Activated CD4-positive, CD25-positive, alpha-beta regulatory T cell treated with anti-CD3 and anti-CD28 coated beads, Interleukin-2, amount 50 U/mL, for 16 hours (primary cell): Measurements from ENCODE around the gene CNGA4.
"Not testable (repeated sequence)": the region's sequence is repeated elsewhere in the genome, so short reads cannot be mapped to it uniquely, and the experiment has no call there.

ENCODE experiments used
- DNase-seq: peaks from one replicate; pipeline ENCODE4 v3.0.0-alpha.2; 2020; ENCODE audit warnings: low read depth, low spot score

The CNGA4 gene

DNA sequence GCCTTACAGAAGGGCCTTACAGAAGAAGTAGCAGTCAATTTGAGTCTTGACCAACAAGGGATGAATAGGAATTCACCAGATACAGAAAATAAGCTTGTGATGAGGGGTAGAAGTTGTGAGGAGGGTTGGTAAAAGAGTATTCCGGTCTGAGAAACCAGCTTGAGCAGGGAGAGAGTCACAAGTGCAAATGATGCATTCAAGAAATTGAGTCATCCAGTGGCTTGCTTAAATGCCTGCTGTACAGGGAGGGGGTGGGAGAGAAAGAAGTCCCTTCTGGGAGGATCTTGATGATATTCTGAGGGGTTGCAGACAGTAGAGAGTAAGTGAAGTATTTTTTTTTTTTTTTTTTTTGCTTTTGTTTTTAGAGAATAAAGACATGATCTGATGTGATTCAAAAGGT lies 29.9 kb downstream of the CNGA4 start:
- DNase-seq: no peak

DNA sequence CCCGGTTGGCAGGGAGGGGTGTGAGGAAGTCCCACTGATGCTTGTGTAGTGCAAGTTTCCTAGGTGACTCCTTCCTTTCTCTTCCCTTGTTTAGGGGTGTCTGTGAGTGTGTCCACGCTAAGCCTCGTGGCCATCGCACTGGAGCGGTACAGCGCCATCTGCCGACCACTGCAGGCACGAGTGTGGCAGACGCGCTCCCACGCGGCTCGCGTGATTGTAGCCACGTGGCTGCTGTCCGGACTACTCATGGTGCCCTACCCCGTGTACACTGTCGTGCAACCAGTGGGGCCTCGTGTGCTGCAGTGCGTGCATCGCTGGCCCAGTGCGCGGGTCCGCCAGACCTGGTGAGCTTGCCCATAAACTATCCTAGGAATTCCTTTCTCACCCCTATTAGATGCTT lies 31.1 kb downstream of the CNGA4 start:
- no peak for DNase-seq

DNA sequence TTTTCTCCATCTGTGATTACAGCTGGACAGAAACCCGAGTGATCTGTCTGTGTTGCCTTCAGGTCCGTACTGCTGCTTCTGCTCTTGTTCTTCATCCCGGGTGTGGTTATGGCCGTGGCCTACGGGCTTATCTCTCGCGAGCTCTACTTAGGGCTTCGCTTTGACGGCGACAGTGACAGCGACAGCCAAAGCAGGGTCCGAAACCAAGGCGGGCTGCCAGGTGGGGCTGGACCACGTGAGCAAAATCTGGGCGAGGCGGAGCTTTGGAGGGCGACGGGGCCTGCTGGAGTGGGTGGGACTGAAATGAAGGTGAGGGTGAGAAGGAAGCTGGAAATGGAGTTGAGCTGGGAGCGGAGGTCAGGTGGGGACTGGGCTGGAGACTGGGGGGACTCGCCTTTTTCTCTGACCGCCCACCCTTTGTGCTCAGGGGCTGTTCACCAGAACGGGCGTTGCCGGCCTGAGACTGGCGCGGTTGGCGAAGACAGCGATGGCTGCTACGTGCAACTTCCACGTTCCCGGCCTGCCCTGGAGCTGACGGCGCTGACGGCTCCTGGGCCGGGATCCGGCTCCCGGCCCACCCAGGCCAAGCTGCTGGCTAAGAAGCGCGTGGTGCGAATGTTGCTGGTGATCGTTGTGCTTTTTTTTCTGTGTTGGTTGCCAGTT lies 31.8 kb downstream of the CNGA4 start:
- no peak for DNase-seq

DNA sequence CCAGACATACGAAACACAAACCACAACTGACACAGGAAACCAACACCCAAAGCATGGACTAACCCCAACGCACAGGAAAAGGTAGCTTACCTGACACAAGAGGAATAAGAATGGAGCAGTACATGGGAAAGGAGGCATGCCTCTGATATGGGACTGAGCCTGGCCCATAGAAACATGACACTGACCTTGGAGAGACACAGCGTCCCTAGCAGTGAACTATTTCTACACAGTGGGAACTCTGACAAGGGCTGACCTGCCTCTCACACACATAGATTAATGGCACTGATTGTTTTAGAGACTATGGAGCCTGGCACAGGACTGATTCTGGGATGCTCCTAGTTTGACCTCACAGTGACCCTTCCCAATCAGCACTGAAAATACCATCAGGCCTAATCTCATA lies 32.7 kb downstream of the CNGA4 start:
- no peak for DNase-seq

DNA sequence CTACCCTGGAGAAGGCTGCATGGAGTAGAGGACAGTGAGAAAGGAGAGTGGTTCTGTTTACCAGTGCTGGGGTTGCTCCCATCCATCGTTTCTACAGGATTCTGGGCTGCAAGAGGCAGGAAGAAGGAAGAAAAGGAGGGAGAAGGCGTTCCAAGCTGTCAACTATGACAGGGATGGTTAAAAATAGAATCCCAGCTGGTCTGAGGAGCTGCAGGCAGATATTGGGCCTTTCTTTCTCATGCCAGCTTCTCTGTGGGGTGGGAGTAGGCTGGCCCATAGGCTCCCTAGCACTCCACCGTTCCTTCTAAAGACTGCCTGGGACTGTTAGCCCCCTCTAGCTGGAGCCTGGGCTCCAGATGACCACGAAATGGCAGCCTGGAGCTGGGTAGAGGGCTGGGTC lies 34.3 kb downstream of the CNGA4 start:
- no peak for DNase-seq

DNA sequence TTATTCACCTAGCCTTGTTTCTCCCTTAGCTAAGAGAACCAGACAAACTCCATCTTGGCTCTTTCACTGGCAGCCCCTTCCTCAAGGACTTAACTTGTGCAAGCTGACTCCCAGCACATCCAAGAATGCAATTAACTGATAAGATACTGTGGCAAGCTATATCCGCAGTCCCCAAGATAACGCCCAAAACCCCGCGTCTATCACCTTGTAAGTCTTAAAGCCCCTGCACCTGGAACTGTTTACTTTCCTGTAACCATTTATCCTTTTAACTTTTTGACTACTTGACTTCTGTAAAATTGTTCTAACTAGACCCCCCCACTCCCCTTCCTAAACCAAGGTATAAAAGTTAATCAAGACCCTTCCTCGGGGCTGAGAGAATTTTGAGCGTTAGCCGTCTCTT lies 41.9 kb downstream of the CNGA4 start:
- DNase-seq: not testable (repeated sequence)

DNA sequence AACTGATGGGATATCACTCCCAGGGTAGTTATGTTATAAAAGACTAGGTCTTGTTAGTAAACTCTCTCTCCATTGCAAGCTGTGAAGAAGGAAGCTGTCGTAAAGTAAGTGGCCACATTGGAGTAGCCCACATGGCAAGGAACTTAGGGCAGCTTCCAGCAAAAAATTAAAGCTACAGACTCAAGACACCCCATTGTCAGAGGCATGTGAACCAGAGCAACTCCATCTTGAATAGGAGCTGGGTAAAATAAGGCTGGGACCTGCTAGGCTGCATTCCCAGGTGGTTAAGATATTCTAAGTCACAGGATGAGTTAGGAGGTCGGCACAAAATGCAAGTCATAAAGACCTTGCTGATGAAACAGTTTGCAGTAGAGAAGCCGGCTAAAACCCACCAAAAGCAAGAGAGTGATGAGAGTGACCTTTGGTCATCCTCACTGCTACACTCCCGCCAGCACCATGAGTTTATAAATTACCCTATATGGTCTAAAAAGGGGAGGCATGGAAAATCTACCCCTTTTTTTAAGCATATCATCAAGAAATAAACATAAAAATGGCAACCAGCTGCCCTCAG lies 44.6 kb downstream of the CNGA4 start:
- no peak for DNase-seq

DNA sequence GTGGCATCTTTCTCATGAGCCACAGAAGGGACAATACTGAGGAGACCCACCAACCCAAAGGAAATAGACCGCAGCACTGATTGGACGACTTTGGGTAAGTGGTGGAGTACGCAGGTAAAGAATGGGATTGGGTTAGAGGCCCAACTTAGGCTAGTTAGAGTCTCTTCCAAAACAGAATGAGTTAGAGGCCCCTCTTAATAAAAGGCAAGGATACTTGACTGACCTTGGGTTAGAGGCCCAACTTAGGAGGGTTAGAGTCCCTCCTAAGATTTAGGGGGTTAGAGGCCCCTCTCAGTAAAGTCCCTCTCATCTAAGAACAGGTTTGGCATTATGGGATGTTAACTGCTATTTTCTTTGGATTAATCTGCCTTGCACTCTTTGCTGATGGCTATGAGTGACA lies 45.4 kb downstream of the CNGA4 start:
- no peak for DNase-seq

DNA sequence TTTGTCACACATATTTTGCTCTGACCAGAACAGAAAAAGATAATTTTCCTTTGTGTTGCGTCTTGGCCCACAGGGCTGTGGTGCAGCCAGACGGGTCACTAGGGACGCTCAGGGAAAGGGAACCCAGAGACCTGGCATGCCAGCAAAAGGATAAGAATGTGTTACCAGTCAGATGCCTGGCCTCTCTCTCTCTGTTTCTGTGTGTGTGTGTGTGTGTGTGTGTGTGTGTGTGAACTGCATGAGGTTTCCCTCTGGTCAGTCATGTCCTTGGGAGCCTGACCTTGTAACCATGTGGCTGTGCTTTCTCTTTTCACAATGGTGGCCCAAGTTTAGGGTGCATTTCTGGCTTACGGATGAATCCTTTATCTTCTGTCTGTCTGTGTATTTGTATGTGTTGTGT lies 46.1 kb downstream of the CNGA4 start:
- DNase-seq: no peak
